Measurements from ENCODE around the gene CRHR2.

The CRHR2 gene

GRCh38 chr7:30730097-30730496, 47.8 kb upstream of the CRHR2 start:
- no peak for DNase-seq (ENCODE audit: low read depth in 1 of 2, low spot score in 1 of 2)
- H3K27ac ChIP-seq (replicated peaks) = no peak overlapping the region
- H3K27me3 ChIP-seq (ENCODE audit: insufficient read depth, poor library complexity, severe bottlenecking) = no peaks in the 10 kb centered on the region
- no peak for TF ChIP-seq GABPA (IDR thresholded peaks at IDR 0.05; ENCODE audit: low read depth)
- no peak for TF ChIP-seq REST (IDR thresholded peaks at IDR 0.05; ENCODE audit: insufficient replicate concordance, low read depth)
- no peak for TF ChIP-seq SPI1 (IDR thresholded peaks at IDR 0.05; ENCODE audit: borderline replicate concordance, low read depth)
- TF ChIP-seq POLR2AphosphoS5 (IDR thresholded peaks at IDR 0.05; ENCODE audit: low read depth) = no peak
- no peak for TF ChIP-seq CTCF (IDR thresholded peaks at IDR 0.05; ENCODE audit: insufficient read depth, low read length)
- H3K4me3 ChIP-seq (replicated peaks; ENCODE audit: insufficient read depth, low read length) = no peak overlapping the region

DNA sequence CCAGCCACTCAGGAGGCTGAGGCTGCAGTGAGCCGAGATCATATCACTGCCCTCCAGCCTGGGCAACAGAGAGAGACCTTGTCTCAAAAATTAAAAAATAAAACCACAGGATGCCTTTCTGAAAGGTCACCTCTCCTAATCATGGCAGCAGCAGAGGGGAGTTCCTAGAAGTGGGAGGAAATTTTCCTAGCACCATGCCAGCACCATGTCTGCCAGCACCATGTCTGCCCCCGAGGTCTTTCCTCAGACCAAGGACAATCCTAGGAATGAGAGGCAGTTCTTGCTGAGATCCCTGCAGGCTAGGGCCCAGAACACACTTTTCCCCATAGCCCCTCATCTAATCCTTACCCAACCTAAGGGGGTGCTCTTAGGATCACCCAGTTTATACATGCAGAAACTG, 47.4 kb upstream of the CRHR2 start:
- TF ChIP-seq REST (IDR thresholded peaks at IDR 0.05; ENCODE audit: insufficient replicate concordance, low read depth) = no peak
- Histone ChIP-seq H3K27me3 (ENCODE audit: insufficient read depth, poor library complexity, severe bottlenecking) (no peaks in the 10 kb centered on the region), H3K4me3 (replicated peaks; ENCODE audit: insufficient read depth, low read length) (no peak overlapping the region), H3K27ac (replicated peaks) (no peak overlapping the region)
- no peak for DNase-seq (ENCODE audit: low read depth in 1 of 2, low spot score in 1 of 2)

GRCh38 chr7:30728591-30729100, 46.4 kb upstream of the CRHR2 start:
- TF ChIP-seq POLR2AphosphoS5 (IDR thresholded peaks at IDR 0.05; ENCODE audit: low read depth) (no peak), CTCF (IDR thresholded peaks at IDR 0.05; ENCODE audit: insufficient read depth, low read length) (no peak)
- Histone ChIP-seq H3K27me3 (ENCODE audit: insufficient read depth, poor library complexity, severe bottlenecking) (no peaks in the 10 kb centered on the region), H3K27ac (replicated peaks) (no peak overlapping the region), H3K4me3 (replicated peaks; ENCODE audit: insufficient read depth, low read length) (no peak overlapping the region)
- DNase-seq (ENCODE audit: low read depth in 1 of 2, low spot score in 1 of 2) = no peak

DNA sequence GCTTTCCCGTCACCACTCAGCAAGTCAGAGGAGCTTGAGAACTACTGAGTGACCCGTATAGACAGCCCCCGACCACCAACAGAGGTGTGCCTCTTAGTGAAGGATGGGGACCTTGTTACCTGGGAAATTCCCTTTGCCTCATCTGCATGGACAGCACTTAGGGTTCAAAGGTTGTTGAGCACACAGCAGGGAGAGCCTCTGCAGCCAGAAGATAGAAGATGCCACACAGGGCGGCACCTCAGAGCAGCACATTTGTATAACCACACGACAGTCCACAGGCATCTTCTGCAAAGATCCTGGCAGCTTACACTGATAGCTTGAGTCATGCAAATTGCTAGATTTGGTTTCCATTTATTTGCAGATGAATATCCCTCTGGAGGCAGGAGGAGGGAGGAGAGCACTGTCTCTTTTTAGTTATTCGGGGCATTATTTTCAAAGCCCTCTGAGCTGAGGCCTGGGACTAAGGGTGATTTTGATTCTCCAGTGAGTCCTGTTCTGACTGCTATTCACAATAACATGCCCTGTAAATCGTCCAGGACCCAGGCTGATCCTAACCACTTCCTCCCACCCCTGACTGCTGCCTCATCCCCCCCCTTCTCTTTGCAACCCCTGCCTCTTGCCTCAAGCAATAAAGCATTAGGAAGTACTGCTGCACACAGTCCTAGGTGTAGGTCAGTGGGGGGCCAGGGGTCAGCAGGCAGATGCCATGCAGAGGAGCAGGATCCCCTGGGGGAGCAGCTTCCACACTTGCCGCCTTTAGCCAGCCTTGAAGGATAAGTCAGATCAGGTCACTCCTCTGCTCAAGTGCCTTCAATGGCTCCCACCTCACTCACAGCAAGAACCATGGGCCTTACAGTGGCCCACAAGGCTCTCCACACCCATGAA, 45.0 kb upstream of the CRHR2 start:
- Histone ChIP-seq H3K27ac (replicated peaks) (peak overlapping the region; percentile 39), H3K27me3 (ENCODE audit: insufficient read depth, poor library complexity, severe bottlenecking) (no peaks in the 10 kb centered on the region), H3K4me3 (replicated peaks; ENCODE audit: insufficient read depth, low read length) (no peak overlapping the region)
- TF ChIP-seq POLR2AphosphoS5 (IDR thresholded peaks at IDR 0.05; ENCODE audit: low read depth) (no peak), REST (IDR thresholded peaks at IDR 0.05; ENCODE audit: insufficient replicate concordance, low read depth) (no peak), SPI1 (IDR thresholded peaks at IDR 0.05; ENCODE audit: borderline replicate concordance, low read depth) (peak; percentile 82), GABPA (IDR thresholded peaks at IDR 0.05; ENCODE audit: low read depth) (no peak)
- peak; percentile 10 to 78 for DNase-seq (ENCODE audit: low read depth in 1 of 2, low spot score in 1 of 2)

Data from HL-60 (cell line).